B cell (primary cell): ENCODE data around the gene GAP43. TPM values are rescaled to one million over a fixed set of nuclear protein-coding genes. Genes with fewer than 3 reads are reported as not detected.

Experiments used
- ATAC-seq: fragments of 200-7000 bp; cut with Tn5 transposase; one replicate; pipeline ENCODE4 v1.10.0; 2021; ENCODE audit warnings: low read depth, mild to moderate bottlenecking, moderate number of reproducible peaks, moderate library complexity
- CTCF ChIA-PET: fragments of 350-600 bp; sonication (Branson Sonifier 250); formaldehyde crosslinking; loops from one replicate; lab custom pipeline; 2021; ENCODE audit warnings: antibody characterized with exemption, inconsistent platforms; lab: Charles Lee
- POLR2A ChIA-PET: fragments of 350-600 bp; sonication (Branson Sonifier 250); formaldehyde crosslinking; loops from one replicate; lab custom pipeline; 2021; ENCODE audit warnings: antibody characterized with exemption; lab: Charles Lee
- DNase-seq: peaks from one replicate; pipeline ENCODE4 v3.0.0; 2013
- H2AFZ ChIP-seq: 2 replicates; pipeline ENCODE4 v1.6.1; 2012; ENCODE audit warnings: mild to moderate bottlenecking, low read depth, low read length; ENCODE audit not compliant: insufficient read depth, poor library complexity, severe bottlenecking
- H3K27ac ChIP-seq, 2 donors: 1 replicate in 1 of 2; 2 replicates in 1 of 2; pipeline ENCODE4 v1.5.1; 2012 to 2013; ENCODE audit warnings: low read length in 2 of 2, mild to moderate bottlenecking in 2 of 2, moderate library complexity in 1 of 2
- H3K27me3 ChIP-seq, 4 experiments: fragments of 200-600 bp in 1 of 4; sonication (generic) in 1 of 4; replicated peaks in 1 of 4; 1 replicate in 2 of 4; 2 replicates in 2 of 4; pipeline versions ENCODE4 v1.6.1 to v1.7.0; 2013 to 2016; ENCODE audit warnings: low read length in 3 of 4, mild to moderate bottlenecking in 2 of 4, mixed read lengths in 1 of 4, moderate library complexity in 1 of 4; ENCODE audit not compliant: insufficient read depth in 4 of 4, control insufficient read depth in 3 of 4; ENCODE audit errors: control extremely low read depth in 1 of 4
- H3K36me3 ChIP-seq, 2 experiments: replicated peaks in 1 of 2; 1 replicate in 1 of 2; 2 replicates in 1 of 2; pipeline versions ENCODE4 v1.6.1 to v1.7.1; 2013; ENCODE audit warnings: low read length in 1 of 2; ENCODE audit not compliant: insufficient read depth in 2 of 2, control insufficient read depth in 1 of 2; ENCODE audit errors: control extremely low read depth in 1 of 2, extremely low read depth in 1 of 2
- H3K4me1 ChIP-seq, 2 donors: fragments of 200-600 bp in 1 of 2; sonication (generic) in 1 of 2; 1 replicate in 1 of 2; 2 replicates in 1 of 2; pipeline versions ENCODE4 v1.5.1 to v1.6.1; 2013 to 2017; ENCODE audit warnings: low read length in 2 of 2; ENCODE audit not compliant: control insufficient read depth in 2 of 2, insufficient read depth in 2 of 2
- H3K4me2 ChIP-seq: replicated peaks from 2 replicates; pipeline ENCODE3; 2012; ENCODE audit warnings: mild to moderate bottlenecking, low read depth, low read length; ENCODE audit not compliant: poor library complexity, severe bottlenecking
- H3K4me3 ChIP-seq, 5 experiments: fragments of 200-600 bp in 1 of 5; sonication (generic) in 1 of 5; 1 replicate in 3 of 5; 2 replicates in 2 of 5; pipeline versions ENCODE4 v1.5.1 to v1.7.0; 2011 to 2016; ENCODE audit warnings: low read length in 4 of 5, mild to moderate bottlenecking in 4 of 5, low read depth in 2 of 5, control low read depth in 1 of 5, moderate library complexity in 1 of 5; ENCODE audit not compliant: insufficient read depth in 1 of 5; ENCODE audit errors: control extremely low read depth in 1 of 5, extremely low read depth in 1 of 5
- H3K79me2 ChIP-seq: fragments of 200-600 bp; sonication (generic); one replicate; pipeline ENCODE4 v1.6.0; 2016; ENCODE audit warnings: low read length; ENCODE audit not compliant: control insufficient read depth, insufficient read depth
- H3K9ac ChIP-seq: fragments of 200-600 bp; sonication (generic); 2 replicates; pipeline ENCODE4 v1.6.1; 2017; ENCODE audit warnings: mild to moderate bottlenecking, low read length, moderate library complexity
- H3K9me3 ChIP-seq, 3 donors: one replicate each; pipeline versions ENCODE4 v1.6.1 to v1.7.1; 2013; ENCODE audit warnings: low read length in 2 of 3; ENCODE audit not compliant: control insufficient read depth in 2 of 3, insufficient read depth in 1 of 3; ENCODE audit errors: control extremely low read depth in 1 of 3
- H4K20me1 ChIP-seq: 2 replicates; pipeline ENCODE4 v1.6.0; 2012; ENCODE audit warnings: mild to moderate bottlenecking, low read length; ENCODE audit not compliant: insufficient read depth, control insufficient read depth, poor library complexity, severe bottlenecking
- H3K27ac Mint-ChIP-seq: one replicate; pipeline ENCODE4 v1.8.0; 2021; ENCODE audit warnings: mixed read lengths
- H3K27me3 Mint-ChIP-seq: one replicate; pipeline ENCODE4 v1.8.0; 2021; ENCODE audit warnings: mixed read lengths
- H3K4me1 Mint-ChIP-seq: one replicate; pipeline ENCODE4 v1.8.0; 2021; ENCODE audit warnings: mixed read lengths
- H3K4me3 Mint-ChIP-seq: one replicate; pipeline ENCODE4 v1.8.0; 2021; ENCODE audit warnings: mixed read lengths
- H3K9me3 Mint-ChIP-seq: one replicate; pipeline ENCODE4 v1.8.0; 2022; ENCODE audit warnings: mixed read lengths; ENCODE audit not compliant: insufficient read depth
- EZH2 ChIP-seq: IDR thresholded peaks from 2 replicates; pipeline ENCODE4 v1.6.1; 2012; ENCODE audit warnings: borderline replicate concordance, low read depth, mild to moderate bottlenecking, moderate library complexity, low read length; ENCODE audit not compliant: insufficient read depth, poor library complexity, severe bottlenecking
- WGBS: methylation state at CpG from one replicate; pipeline ENCODE4 v1.1.5; 2013; ENCODE audit warnings: missing lambda C conversion rate; ENCODE audit not compliant: insufficient coverage; 5-methylcytosine and 5-hydroxymethylcytosine counted together
- intact Hi-C: fragments of 100-400 bp; cut with micrococcal nuclease; formaldehyde crosslinking; loops from one replicate; pipeline ENCODE4 v1.10.0; 2022
- polyA plus RNA-seq: library from polyadenylated mRNA; depleted of rRNA; stranded (reverse); fragments of >200 nt; gene quantifications from 2 replicates; pipeline ENCODE4 v1.2.3, GENCODE V29; 2012
- total RNA-seq, 2 donors: library from RNA; stranded (reverse); fragments of 120-200 nt in 1 of 2; gene quantifications; 1 replicate in 1 of 2; 2 replicates in 1 of 2; pipeline versions ENCODE4 v1.2.3 to v1.2.4, GENCODE V29; 2013 to 2022
- TF ChIP-seq, protein P1 (sequence below): fragments of 200-600 bp; IDR thresholded peaks from one replicate; pipeline ENCODE4 v1.8.0; 2022; ENCODE audit warnings: antibody characterized with exemption, mild to moderate bottlenecking

Gene GAP43
- total and polyA plus RNA-seq, 2 donors (not counting 1 experiment from before 2014, with no cell fraction given) = 0.04 TPM; not detected in 1

DNA sequence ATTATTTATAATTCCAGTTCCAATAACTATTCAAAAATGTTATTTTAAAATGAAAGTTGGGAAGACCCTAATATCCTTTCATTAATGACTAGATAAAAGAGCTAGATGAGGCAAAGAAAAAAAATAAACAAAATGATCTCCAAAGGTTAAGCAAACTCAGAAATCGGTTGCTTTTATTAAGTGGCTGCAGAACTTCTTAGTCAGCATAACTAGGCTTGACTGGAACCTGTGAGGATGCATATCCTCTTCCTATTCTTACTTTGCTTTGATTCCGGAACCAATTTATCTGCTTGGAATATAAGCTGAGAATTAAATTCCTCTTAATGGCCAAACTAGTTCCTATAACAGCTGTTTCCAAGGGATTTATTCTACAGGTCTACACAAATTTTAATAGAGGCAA, 10.7 kb downstream of the GAP43 start:
- intact Hi-C loops = no loop called here
- no peaks in the 10 kb centered on the region for H3K4me1 Mint-ChIP-seq
- no peaks in the 10 kb centered on the region for H3K36me3 ChIP-seq

DNA sequence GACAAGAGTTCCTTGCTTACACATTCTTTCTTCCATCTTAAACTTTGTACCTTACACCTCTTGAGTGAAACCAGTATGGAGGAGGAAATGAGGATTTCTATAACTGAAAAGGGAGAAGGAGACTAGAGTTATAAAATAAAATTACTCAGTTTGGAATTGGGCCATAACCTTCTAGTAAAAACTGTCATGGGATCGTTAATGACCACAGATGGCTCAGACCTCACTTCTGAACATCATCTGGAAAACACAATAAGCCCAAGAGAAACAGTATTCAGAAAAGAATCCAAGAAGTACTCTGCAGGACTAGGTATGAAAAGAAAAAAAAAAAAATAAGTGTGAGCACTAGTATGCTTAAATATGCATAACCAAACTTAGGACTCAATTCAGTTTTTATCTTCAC, 12.1 kb downstream of the GAP43 start:
- no peak for ATAC-seq
- no peaks in the 10 kb centered on the region for H4K20me1 ChIP-seq
- Mint-ChIP-seq H3K4me3 (no peak overlapping the region), H3K4me1 (no peaks in the 10 kb centered on the region), H3K9me3 (no peaks in the 10 kb centered on the region), H3K27me3 (peaks cover 10% of the 10 kb centered on the region), H3K27ac (no peak overlapping the region)
- H2AFZ ChIP-seq = no peak overlapping the region
- H3K27ac ChIP-seq = no peak overlapping the region
- H3K4me1 ChIP-seq = no peaks in the 10 kb centered on the region
- no peak overlapping the region for H3K4me2 ChIP-seq
- H3K36me3 ChIP-seq = no peaks in the 10 kb centered on the region
- no peak for TF ChIP-seq EZH2
- TF ChIP-seq, protein P1, sequence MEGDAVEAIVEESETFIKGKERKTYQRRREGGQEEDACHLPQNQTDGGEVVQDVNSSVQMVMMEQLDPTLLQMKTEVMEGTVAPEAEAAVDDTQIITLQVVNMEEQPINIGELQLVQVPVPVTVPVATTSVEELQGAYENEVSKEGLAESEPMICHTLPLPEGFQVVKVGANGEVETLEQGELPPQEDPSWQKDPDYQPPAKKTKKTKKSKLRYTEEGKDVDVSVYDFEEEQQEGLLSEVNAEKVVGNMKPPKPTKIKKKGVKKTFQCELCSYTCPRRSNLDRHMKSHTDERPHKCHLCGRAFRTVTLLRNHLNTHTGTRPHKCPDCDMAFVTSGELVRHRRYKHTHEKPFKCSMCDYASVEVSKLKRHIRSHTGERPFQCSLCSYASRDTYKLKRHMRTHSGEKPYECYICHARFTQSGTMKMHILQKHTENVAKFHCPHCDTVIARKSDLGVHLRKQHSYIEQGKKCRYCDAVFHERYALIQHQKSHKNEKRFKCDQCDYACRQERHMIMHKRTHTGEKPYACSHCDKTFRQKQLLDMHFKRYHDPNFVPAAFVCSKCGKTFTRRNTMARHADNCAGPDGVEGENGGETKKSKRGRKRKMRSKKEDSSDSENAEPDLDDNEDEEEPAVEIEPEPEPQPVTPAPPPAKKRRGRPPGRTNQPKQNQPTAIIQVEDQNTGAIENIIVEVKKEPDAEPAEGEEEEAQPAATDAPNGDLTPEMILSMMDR = no peak
- H3K9ac ChIP-seq = no peak overlapping the region
- peaks cover 0 to 7% (median 2%) of the 10 kb centered on the region in 4 experiments for H3K27me3 ChIP-seq
- H3K4me3 ChIP-seq = no peak overlapping the region
- intact Hi-C loops = no loop called here
- CTCF ChIA-PET = no interaction called here
- POLR2A ChIA-PET = no interaction called here
- H3K9me3 ChIP-seq = no peaks in the 10 kb centered on the region
- no CpG with 5 or more reads among the region's 1 CpG for WGBS
- DNase-seq = no peak
- H3K79me2 ChIP-seq = no peaks in the 10 kb centered on the region

More for the DNA sequence above, 10.7 kb downstream of the GAP43 start:
- Histone ChIP-seq H3K27me3 (peaks cover 0 to 8% (median 2%) of the 10 kb centered on the region in 4 experiments), H4K20me1 (no peaks in the 10 kb centered on the region), H3K9ac (no peak overlapping the region), H3K27ac (no peak overlapping the region), H3K4me1 (no peaks in the 10 kb centered on the region), H3K9me3 (no peaks in the 10 kb centered on the region), H3K4me2 (no peak overlapping the region), H3K79me2 (no peaks in the 10 kb centered on the region), H3K4me3 (no peak overlapping the region), H2AFZ (no peak overlapping the region)
- ChIA-PET POLR2A (no interaction called here), CTCF (no interaction called here)
- ATAC-seq = no peak
- WGBS = 100% methylated on average over 1 of the region's 2 CpGs
- no peak overlapping the region for H3K27ac Mint-ChIP-seq
- peaks cover 10% of the 10 kb centered on the region for H3K27me3 Mint-ChIP-seq
- TF ChIP-seq, protein P1 = no peak
- TF ChIP-seq EZH2 = no peak
- H3K4me3 Mint-ChIP-seq = no peak overlapping the region
- H3K9me3 Mint-ChIP-seq = no peaks in the 10 kb centered on the region
- DNase-seq = no peak
